Inflammatory macrophage (primary cell): ENCODE data around the gene SCNN1G.

Experiments
- DNase-seq, 2 donors: peaks; one replicate each; pipeline ENCODE4 v3.0.0-alpha.2; 2020 to 2022

Gene SCNN1G

GRCh38 chr16:23202166-23202565 is 19.6 kb downstream of the SCNN1G start:
- no peak for DNase-seq

- no peak for DNase-seq
Observed at GRCh38 chr16:23206986-23207385, 24.4 kb downstream of the SCNN1G start.

- DNase-seq: no peak
Observed at GRCh38 chr16:23207485-23207884, 24.9 kb downstream of the SCNN1G start.

- DNase-seq: no peak
Observed at GRCh38 chr16:23209606-23210005, 27.1 kb downstream of the SCNN1G start.

GRCh38 chr16:23213831-23214230 is 31.3 kb downstream of the SCNN1G start:
- DNase-seq: no peak

GRCh38 chr16:23214796-23215195 is 32.3 kb downstream of the SCNN1G start:
- no peak for DNase-seq

GRCh38 chr16:23215435-23215834 is 32.9 kb downstream of the SCNN1G start:
- no peak for DNase-seq

- no peak for DNase-seq
Observed at GRCh38 chr16:23216658-23217246, 34.2 kb downstream of the SCNN1G start.

GRCh38 chr16:23217646-23218045 is 35.1 kb downstream of the SCNN1G start:
- no peak for DNase-seq

- DNase-seq: no peak
Observed at GRCh38 chr16:23222929-23223328, 40.4 kb downstream of the SCNN1G start.

- no peak for DNase-seq
Observed at GRCh38 chr16:23223368-23223767, 40.8 kb downstream of the SCNN1G start.

- no peak for DNase-seq
Observed at GRCh38 chr16:23225109-23225508, 42.6 kb downstream of the SCNN1G start.

GRCh38 chr16:23225634-23226033 is 43.1 kb downstream of the SCNN1G start:
- DNase-seq: no peak

GRCh38 chr16:23227529-23227928 is 45.0 kb downstream of the SCNN1G start:
- DNase-seq: no peak

GRCh38 chr16:23229714-23230113 is 47.2 kb downstream of the SCNN1G start:
- no peak for DNase-seq

- DNase-seq: no peak
Observed at GRCh38 chr16:23232806-23233205, 50.3 kb downstream of the SCNN1G start.

GRCh38 chr16:23235176-23235575 is 52.6 kb downstream of the SCNN1G start:
- no peak for DNase-seq

GRCh38 chr16:23236983-23237382 is 54.4 kb downstream of the SCNN1G start:
- no peak for DNase-seq

GRCh38 chr16:23240994-23241393 is 58.4 kb downstream of the SCNN1G start:
- no peak for DNase-seq

- DNase-seq: no peak
Observed at GRCh38 chr16:23244122-23244521, 61.6 kb downstream of the SCNN1G start.

- no peak for DNase-seq
Observed at GRCh38 chr16:23245268-23245667, 62.7 kb downstream of the SCNN1G start.

- no peak for DNase-seq
Observed at GRCh38 chr16:23248261-23249194, 66.0 kb downstream of the SCNN1G start.

- DNase-seq: no peak
Observed at GRCh38 chr16:23249830-23250229, 67.3 kb downstream of the SCNN1G start.

GRCh38 chr16:23252310-23252709 is 69.8 kb downstream of the SCNN1G start:
- DNase-seq: no peak
